C1 segment of cervical spinal cord (tissue), 14 donors: ENCODE results near the gene GNPDA2.
"Not testable (repeated sequence)": the region's sequence is repeated elsewhere in the genome, so short reads cannot be mapped to it uniquely, and the experiment has no call there.

ENCODE experiments used
- DNase-seq, 14 donors: peaks; one replicate each; lab custom pipeline; 2025; lab: John Stamatoyannopoulos, UW

GNPDA2 gene

DNA sequence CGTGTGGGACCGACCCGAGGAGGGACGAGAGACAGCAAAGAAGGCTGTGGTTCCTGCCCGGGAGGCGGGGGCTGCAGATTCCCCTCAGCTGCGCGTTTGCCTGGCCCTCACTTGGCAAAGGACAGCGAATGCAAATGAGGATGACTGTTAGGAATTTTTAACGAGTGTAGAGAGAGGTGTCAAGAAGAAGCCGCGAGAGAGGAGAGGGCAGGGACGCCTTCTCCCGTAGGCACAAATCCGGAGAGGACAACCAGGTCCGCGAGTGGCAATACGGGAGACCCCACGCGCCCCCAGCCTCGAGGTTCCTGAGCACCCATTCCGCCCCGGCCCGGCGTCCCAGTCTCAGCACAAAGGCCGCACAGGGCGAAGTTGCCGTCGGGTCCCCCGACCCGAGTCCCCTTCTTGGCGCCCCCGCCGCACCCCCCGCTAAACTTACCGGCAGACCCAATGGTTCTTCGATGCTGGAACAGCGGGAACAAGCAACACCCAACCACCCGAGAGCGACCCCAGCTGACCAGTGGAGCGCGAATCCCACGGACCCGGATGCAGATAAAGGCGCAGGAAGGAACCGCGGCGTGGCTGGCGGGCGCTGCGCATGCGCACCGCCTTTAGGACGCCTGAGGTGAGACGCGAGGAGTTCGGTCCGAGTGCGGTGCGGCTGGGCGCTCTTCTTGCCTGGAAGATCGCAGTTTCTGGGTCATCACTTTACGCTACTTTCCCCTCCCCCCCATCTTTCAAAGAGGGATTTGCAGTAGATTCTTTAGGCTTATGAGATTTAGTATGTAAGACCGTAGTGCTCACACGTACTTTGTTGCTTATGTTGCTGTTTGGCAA, at the start of gene GNPDA2:
Gene GNPDA2, minus strand, starts transcription at position 519 of the 834 bp plus-strand sequence. CDS start 4,349 bp downstream, outside the sequence.
- DNase-seq: peak; percentile 40 to 90 (median 86)

GRCh38 chr4:44772340-44772739, 46.0 kb upstream of the GNPDA2 start:
- no peak for DNase-seq

DNA sequence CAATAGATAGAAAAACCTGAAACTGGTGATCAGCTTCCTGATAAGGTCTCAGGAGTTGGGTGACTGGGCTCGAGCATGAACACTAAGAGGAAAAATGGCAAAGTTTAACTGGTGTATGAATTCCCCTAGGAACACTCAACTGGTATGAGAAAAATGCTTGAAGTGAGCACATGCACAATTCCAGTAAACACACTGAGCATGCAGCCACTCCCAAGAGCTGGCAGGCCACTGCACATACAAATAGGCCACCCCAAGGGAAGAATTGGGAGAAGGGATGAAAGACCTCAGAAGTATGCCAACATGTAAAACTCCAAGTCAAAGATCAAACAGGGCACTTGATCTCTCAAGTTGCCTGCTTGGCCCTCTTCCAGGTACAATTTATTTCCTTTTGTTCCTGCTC, 45.4 kb upstream of the GNPDA2 start:
- no peak for DNase-seq

- no peak for DNase-seq
Measured at GRCh38 chr4:44766453-44766852, 40.1 kb upstream of the GNPDA2 start.

- no peak for DNase-seq
Measured at GRCh38 chr4:44765116-44765515, 38.8 kb upstream of the GNPDA2 start.

DNA sequence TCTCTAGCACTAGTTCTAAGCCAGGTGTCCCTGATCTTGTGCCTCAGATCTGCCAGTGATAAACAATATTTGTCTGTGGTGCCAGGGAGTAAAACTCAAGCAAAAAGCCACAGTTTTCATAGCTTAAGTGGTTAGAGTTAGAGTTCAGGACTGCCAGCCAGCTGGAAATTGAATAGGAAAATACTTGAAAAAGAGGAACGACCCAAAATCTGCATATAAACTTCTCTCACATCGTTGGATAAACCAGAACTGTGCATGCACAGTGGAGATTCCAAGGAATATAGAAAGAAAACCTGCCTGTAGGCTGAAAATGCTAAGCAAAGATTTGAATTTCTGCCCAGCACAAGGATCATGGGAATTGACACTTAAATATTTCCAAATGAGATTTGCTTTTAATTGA, 35.0 kb upstream of the GNPDA2 start:
- DNase-seq: no peak

GRCh38 chr4:44760142-44760898, 34.0 kb upstream of the GNPDA2 start:
- DNase-seq: no peak

DNA sequence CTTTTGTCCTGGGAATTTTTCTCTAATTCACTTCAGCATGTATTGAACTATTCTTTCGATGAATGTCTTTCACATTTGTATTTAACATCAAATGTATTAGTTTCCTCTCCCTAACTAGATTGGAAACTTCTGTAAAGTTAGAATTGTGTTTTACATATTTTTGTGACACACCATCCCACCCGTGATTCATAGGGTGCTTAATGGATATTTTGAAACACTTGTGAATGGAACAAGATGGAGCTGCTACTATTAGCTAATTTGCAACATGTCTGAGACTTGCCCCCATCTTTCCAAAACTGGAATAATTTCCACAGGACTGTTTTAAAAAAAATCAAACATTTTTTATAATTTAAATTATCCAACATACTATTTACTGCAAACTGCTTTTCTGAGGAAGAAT, 30.2 kb upstream of the GNPDA2 start:
- DNase-seq: no peak

GRCh38 chr4:44740201-44740600, 13.8 kb upstream of the GNPDA2 start:
- no peak for DNase-seq

GRCh38 chr4:44738615-44739014, 12.3 kb upstream of the GNPDA2 start:
- DNase-seq: no peak

DNA sequence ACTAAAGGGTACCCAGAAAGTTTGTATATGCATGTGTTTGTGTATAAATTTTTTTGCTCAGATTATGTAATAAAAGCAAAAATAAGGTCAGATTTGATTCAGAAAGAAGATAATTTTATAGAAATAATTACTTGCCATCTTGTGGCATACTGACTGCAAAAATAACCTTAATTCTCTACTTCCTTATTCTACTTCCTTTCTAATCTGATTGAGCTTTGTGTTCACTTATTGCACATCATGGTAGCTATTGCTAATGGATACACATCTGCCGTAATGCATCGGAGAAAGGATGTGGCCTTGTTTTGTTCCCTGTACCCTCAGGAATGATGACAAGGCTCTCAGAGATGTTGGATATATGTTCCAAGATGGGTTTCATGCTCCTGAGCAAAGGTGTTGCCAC, 10.5 kb upstream of the GNPDA2 start:
- DNase-seq: no peak

DNA sequence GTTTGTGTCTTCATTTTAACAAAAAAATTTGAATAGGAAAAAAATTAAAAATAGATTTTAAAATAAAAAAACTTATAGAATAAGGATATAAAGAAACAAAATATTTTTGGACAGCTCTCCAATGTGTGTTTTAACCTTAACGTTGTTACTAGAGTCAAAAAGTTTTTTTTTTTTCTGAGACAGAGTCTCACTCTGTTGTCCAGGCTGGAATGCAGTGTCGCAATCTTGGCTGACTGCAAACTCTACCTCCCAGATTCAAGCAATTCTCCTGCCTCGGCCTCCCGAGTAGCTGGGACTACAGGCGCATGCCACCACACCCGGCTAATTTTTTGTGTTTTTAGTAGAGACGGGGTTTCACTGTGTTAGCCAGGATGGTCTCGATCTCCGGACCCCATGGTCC, 2.3 kb upstream of the GNPDA2 start:
- DNase-seq: not testable (repeated sequence)

- DNase-seq: no peak
Measured at GRCh38 chr4:44727471-44727870, 1.1 kb upstream of the GNPDA2 start.

GRCh38 chr4:44725726-44726037, 674 bp downstream of the GNPDA2 start:
- peak in 1 of 14 donors; percentile 75 for DNase-seq

GRCh38 chr4:44725166-44725565, 1.2 kb downstream of the GNPDA2 start:
- no peak for DNase-seq

DNA sequence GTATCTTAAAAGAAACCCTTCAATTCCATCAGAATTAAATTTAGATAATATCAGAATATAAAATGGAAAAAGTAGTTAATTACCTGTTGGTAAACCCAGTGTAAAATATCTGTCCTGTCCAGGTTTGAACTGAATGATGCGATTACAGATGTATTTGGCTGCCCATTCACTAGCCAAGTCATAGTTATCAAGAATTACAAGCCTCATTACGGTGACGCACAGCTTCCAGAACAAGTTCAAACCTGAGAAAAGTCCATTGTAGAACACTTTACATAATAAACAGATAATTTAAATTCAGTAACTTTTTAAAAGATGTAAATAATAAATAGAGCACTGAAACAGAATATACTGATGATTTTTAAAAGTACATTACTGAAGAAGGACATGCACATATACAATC, 4.4 kb downstream of the GNPDA2 start:
- no peak for DNase-seq

- no peak for DNase-seq
Measured at GRCh38 chr4:44720371-44720770, 6.0 kb downstream of the GNPDA2 start.

DNA sequence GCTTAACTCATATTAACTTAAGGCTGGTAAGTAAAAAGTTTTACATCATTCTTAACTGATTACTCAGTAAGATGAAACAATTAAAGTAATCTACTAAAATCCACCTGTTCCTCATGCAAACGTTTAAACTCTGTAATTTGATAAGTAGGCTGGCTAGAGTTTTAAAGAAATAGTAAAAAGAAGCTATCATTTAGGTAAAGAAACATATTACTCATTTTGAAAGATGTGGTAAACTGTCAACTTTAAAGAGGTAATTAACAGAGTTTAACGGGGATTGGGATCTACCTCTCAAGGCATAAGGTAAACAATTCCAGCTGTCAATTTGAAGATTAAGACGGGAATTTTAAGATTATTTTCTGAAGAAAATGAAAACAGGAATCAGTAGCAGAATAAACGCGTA, 9.8 kb downstream of the GNPDA2 start:
- DNase-seq: no peak

GRCh38 chr4:44713125-44713524, 13.2 kb downstream of the GNPDA2 start:
- DNase-seq: no peak

GRCh38 chr4:44704673-44705072, 21.7 kb downstream of the GNPDA2 start:
- DNase-seq: no peak

- DNase-seq: no peak
Measured at GRCh38 chr4:44701037-44701436, 25.3 kb downstream of the GNPDA2 start.

DNA sequence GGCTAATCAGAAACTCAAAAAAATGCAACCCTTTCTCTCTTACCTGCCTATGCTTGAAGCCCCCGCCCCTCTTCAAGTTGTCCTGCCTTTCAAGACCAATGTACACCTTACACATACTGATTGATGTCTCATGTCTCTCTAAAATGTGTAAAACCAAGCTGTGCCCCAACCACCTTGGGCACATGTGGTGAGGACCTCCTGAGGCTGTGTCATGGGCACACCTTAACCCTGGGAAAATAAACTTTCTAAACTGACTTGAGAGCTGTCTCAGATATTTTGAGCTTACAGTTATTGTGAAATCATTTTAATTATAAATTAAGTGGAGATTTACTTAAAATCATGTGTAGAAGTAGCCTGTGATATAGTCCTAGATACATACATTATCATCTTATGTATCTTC, 25.9 kb downstream of the GNPDA2 start:
- no peak for DNase-seq

DNA sequence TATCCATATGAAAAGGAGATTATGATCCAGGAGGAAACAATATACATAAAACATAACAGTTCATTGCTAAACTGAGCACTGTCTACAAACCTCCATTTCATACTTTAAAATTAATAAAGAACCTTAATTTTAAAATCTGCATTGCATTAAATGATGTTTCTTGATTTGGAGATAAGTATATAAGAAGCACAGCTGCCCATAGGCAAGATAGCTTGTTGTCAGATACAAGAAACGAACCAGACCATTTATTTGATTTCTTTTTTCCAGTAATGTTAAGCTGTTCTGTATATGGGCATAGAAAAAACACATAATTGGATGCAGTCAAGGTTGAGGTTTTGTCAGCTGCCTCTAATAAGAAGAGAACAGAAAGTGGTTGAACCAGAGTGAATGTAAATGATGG, 41.7 kb downstream of the GNPDA2 start:
- no peak for DNase-seq
